HL-60 (cell line): ENCODE data around the gene DOK6.

Experiments
- DNase-seq, 2 experiments: peaks; one replicate each; pipeline ENCODE4 v3.0.0-alpha.2; 2010 to 2020; ENCODE audit warnings: low read depth in 1 of 2, low spot score in 1 of 2
- H3K27ac ChIP-seq: fragments of 250-450 bp; sonication (Bioruptor Pico); replicated peaks from 2 replicates; pipeline ENCODE4 v1.5.1; 2020; ENCODE audit warnings: mild to moderate bottlenecking, moderate library complexity
- H3K27me3 ChIP-seq: fragments of 250-450 bp; sonication (Bioruptor Pico); 2 replicates; pipeline ENCODE4 v1.5.1; 2021; ENCODE audit warnings: mild to moderate bottlenecking, moderate library complexity; ENCODE audit not compliant: insufficient read depth, poor library complexity, severe bottlenecking
- H3K4me3 ChIP-seq: replicated peaks from 2 replicates; pipeline ENCODE4 v1.5.1; 2011; ENCODE audit warnings: mild to moderate bottlenecking, control low read depth, low read length; ENCODE audit not compliant: insufficient read depth
- CTCF ChIP-seq: IDR thresholded peaks from one replicate; pipeline ENCODE4 v1.5.1; 2011; ENCODE audit warnings: low read length, control low read depth, inconsistent platforms; ENCODE audit not compliant: insufficient read depth
- GABPA ChIP-seq: IDR thresholded peaks from 2 replicates; pipeline ENCODE4 v1.6.1; 2012; ENCODE audit warnings: low read depth
- POLR2AphosphoS5 ChIP-seq: IDR thresholded peaks from 2 replicates; pipeline ENCODE4 v1.6.1; 2012; ENCODE audit warnings: low read depth
- REST ChIP-seq: IDR thresholded peaks from 2 replicates; pipeline ENCODE4 v1.6.1; 2012; ENCODE audit warnings: low read depth; ENCODE audit not compliant: insufficient replicate concordance
- SPI1 ChIP-seq: IDR thresholded peaks from 2 replicates; pipeline ENCODE4 v1.6.1; 2012; ENCODE audit warnings: low read depth, mild to moderate bottlenecking, borderline replicate concordance

Gene DOK6

GRCh38 chr18:69757733-69758132 is 357.0 kb downstream of the DOK6 start:
- H3K27me3 ChIP-seq: no peaks in the 10 kb centered on the region
- no peak for TF ChIP-seq SPI1
- TF ChIP-seq GABPA: no peak
- TF ChIP-seq POLR2AphosphoS5: no peak
- TF ChIP-seq REST: no peak
- TF ChIP-seq CTCF: no peak
- no peak overlapping the region for H3K27ac ChIP-seq
- no peak for DNase-seq
- no peak overlapping the region for H3K4me3 ChIP-seq

DNA sequence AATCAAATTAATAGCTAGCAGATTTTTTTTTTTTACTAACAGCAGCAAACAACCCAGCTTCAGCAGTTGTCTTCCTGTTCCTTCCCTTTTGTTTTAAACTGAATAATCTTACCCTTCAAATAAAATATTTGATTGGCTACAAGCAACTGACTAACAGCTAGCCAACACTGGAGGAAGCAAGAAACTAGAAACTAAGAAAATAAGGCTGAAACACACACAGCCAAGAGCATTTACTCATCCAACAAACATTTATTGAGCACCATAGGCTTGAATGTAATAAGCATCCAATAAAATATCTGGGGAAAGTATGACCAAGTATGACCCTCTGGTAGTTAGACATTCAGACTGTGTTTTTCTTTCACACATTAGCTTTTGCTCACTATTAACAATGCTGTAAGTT is 357.8 kb downstream of the DOK6 start:
- Histone ChIP-seq H3K27me3 (no peaks in the 10 kb centered on the region), H3K4me3 (no peak overlapping the region), H3K27ac (no peak overlapping the region)
- TF ChIP-seq REST: no peak
- no peak for DNase-seq

DNA sequence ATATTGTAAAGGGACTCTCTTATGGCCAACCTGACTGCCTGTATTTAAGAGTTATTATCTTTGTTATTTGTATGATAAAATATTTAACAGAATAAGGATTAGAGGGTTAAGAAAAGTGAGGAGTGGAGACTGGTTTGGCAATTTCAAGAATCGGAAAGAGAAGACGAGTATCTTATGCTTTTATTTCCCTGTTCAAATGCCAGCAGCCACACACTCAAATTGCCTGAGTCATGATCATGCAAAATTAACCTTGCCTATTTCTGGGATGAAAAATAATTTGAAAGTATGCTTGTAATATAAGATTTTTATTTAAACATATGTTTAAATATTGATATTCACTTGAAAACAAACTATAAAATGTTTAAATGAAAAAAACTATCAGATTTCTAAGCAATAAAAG is 358.4 kb downstream of the DOK6 start:
- DNase-seq: no peak
- no peak overlapping the region for H3K27ac ChIP-seq
- no peaks in the 10 kb centered on the region for H3K27me3 ChIP-seq
- H3K4me3 ChIP-seq: no peak overlapping the region
- no peak for TF ChIP-seq SPI1
- no peak for TF ChIP-seq CTCF
- TF ChIP-seq GABPA: no peak
- no peak for TF ChIP-seq REST
- TF ChIP-seq POLR2AphosphoS5: no peak

DNA sequence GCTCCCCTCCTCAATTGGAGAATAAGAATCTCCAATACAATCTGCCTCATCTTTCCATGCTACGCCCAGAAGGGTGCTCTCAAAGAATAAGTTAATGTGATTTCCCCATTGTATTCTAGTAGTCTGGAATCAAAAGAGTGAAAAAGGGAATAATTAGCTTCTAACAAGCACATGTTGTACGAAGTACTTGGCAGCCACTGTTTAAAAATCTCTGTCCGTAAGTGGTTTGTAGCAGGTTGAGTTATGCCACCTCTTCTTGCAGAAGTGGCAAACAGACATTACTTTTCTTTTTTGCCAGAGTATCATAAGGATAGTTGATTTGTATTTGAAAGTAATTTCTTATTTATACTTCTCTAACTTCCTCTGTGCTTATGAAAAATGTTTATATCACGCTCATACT is 362.3 kb downstream of the DOK6 start:
- Histone ChIP-seq H3K4me3 (no peak overlapping the region), H3K27me3 (no peaks in the 10 kb centered on the region), H3K27ac (no peak overlapping the region)
- DNase-seq: no peak
- no peak for TF ChIP-seq CTCF
- no peak for TF ChIP-seq POLR2AphosphoS5
- TF ChIP-seq REST: no peak
- no peak for TF ChIP-seq GABPA
- TF ChIP-seq SPI1: no peak
